K562 (cell line): ENCODE data around the gene NOD1. TPM values are rescaled to one million over a fixed set of nuclear protein-coding genes. Genes with fewer than 3 reads are reported as not detected.

Experiments used
- ARHGAP35 ChIP-seq: fragments of 450-650 bp; IDR thresholded peaks from 2 replicates; pipeline ENCODE4 v1.6.1; 2018; ENCODE audit not compliant: partially characterized antibody
- CREB1 ChIP-seq, 2 experiments: sonication (generic) in 1 of 2; formaldehyde crosslinking in 1 of 2; IDR thresholded peaks; 2 replicates each; pipeline versions ENCODE4 v1.6.1 to v1.8.0; 2012 to 2022; ENCODE audit warnings: inconsistent platforms in 1 of 2, mild to moderate bottlenecking in 1 of 2, missing genetic modification reagents in 1 of 2, moderate library complexity in 1 of 2
- DPF2 ChIP-seq: fragments of 450-650 bp; IDR thresholded peaks from 2 replicates; pipeline ENCODE4 v1.6.1; 2016
- GTF2F1 ChIP-seq: IDR thresholded peaks from 2 replicates; pipeline ENCODE4 v1.6.1; 2011; ENCODE audit warnings: low read depth, low read length, improper control_type of control experiment
- HOMEZ ChIP-seq: fragments of 250-450 bp; sonication (Bioruptor Pico); IDR thresholded peaks from 2 replicates; pipeline ENCODE4 v1.4.0; 2020; ENCODE audit warnings: mild to moderate bottlenecking, moderate library complexity
- KAT7 ChIP-seq: sonication (generic); formaldehyde crosslinking; IDR thresholded peaks from 2 replicates; pipeline ENCODE4 v1.8.0; 2022; ENCODE audit warnings: missing genetic modification reagents, mild to moderate bottlenecking, borderline replicate concordance
- PTRF ChIP-seq: fragments of 450-650 bp; IDR thresholded peaks from 2 replicates; pipeline ENCODE4 v1.6.1; 2016; ENCODE audit warnings: mild to moderate bottlenecking, missing genetic modification characterization, missing compliant biosample characterization
- SMAD1 ChIP-seq: fragments of 150-350 bp; IDR thresholded peaks from 2 replicates; pipeline ENCODE4 v1.6.1; 2014; ENCODE audit warnings: low read length, low read depth; ENCODE audit not compliant: partially characterized antibody
- SPI1 ChIP-seq: IDR thresholded peaks from 2 replicates; pipeline ENCODE4 v1.6.1; 2011; ENCODE audit warnings: low read depth, low read length, control low read depth, borderline replicate concordance
- TFAM ChIP-seq: fragments of 250-450 bp; sonication (Bioruptor Pico); conservative IDR thresholded peaks from 2 replicates; pipeline ENCODE4 v1.5.0; 2021; ENCODE audit warnings: mild to moderate bottlenecking, moderate library complexity
- ZBTB17 ChIP-seq: fragments of 450-650 bp; formaldehyde crosslinking; IDR thresholded peaks from 2 replicates; pipeline ENCODE4 v1.4.0; 2020; ENCODE audit warnings: mild to moderate bottlenecking
- ZBTB2 ChIP-seq: fragments of 450-650 bp; IDR thresholded peaks from 2 replicates; pipeline ENCODE4 v1.6.1; 2016; ENCODE audit warnings: antibody characterized with exemption
- ZNF217 ChIP-seq: sonication (generic); formaldehyde crosslinking; IDR thresholded peaks from 2 replicates; pipeline ENCODE4 v1.8.0; 2022; ENCODE audit warnings: mild to moderate bottlenecking, missing genetic modification reagents
- ZNF778 ChIP-seq: fragments of 450-650 bp; formaldehyde crosslinking; IDR thresholded peaks from 2 replicates; pipeline ENCODE4 v1.4.0; 2020; ENCODE audit warnings: mild to moderate bottlenecking, moderate library complexity
- ZNF785 ChIP-seq: fragments of 250-450 bp; sonication (Bioruptor Pico); IDR thresholded peaks from 2 replicates; pipeline ENCODE4 v1.4.0; 2020; ENCODE audit warnings: mild to moderate bottlenecking
- polyA plus RNA-seq, 8 experiments: library from polyadenylated mRNA; depleted of rRNA in 4 of 8; stranded (reverse) in 5 of 8; unstranded in 3 of 8; fragments of >200 nt; fragmentation: Nextera tagmentation in 2 of 8; fragmentation: Illumina TruSeq in 1 of 8; extraction: Ambion mirVana in 2 of 8; extraction: Trizol in 1 of 8; gene quantifications; 2 replicates each; pipeline versions ENCODE4 v1.2.1 to v1.2.3, GENCODE V29; 2011 to 2014; ENCODE audit warnings: inconsistent platforms in 1 of 8, missing spikeins in 1 of 8
- total RNA-seq, 7 experiments: library from RNA; depleted of rRNA in 6 of 7; stranded (reverse); fragments of >200 nt in 6 of 7; fragmentation: Illumina TruSeq in 2 of 7; extraction: Trizol in 2 of 7; gene quantifications; 2 replicates each; pipeline versions ENCODE4 v1.2.1 to v1.2.3, GENCODE V29; 2011 to 2021; ENCODE audit warnings: low replicate concordance in 1 of 7
- TF ChIP-seq, protein P1 (sequence below): fragments of 250-450 bp; sonication (Bioruptor Pico); IDR thresholded peaks from 2 replicates; pipeline ENCODE4 v1.4.0; 2020; ENCODE audit warnings: borderline replicate concordance
- TF ChIP-seq, protein P2 (sequence below): IDR thresholded peaks from 2 replicates; pipeline ENCODE4 v1.6.1; 2016; ENCODE audit warnings: missing genetic modification characterization, missing compliant biosample characterization

Gene NOD1
- total and polyA plus RNA-seq, 9 of the 15 experiments (the other 6 are each of a cell fraction or from before 2014, with no cell fraction given): 0.34 to 7.1 (median 4.7) TPM

DNA sequence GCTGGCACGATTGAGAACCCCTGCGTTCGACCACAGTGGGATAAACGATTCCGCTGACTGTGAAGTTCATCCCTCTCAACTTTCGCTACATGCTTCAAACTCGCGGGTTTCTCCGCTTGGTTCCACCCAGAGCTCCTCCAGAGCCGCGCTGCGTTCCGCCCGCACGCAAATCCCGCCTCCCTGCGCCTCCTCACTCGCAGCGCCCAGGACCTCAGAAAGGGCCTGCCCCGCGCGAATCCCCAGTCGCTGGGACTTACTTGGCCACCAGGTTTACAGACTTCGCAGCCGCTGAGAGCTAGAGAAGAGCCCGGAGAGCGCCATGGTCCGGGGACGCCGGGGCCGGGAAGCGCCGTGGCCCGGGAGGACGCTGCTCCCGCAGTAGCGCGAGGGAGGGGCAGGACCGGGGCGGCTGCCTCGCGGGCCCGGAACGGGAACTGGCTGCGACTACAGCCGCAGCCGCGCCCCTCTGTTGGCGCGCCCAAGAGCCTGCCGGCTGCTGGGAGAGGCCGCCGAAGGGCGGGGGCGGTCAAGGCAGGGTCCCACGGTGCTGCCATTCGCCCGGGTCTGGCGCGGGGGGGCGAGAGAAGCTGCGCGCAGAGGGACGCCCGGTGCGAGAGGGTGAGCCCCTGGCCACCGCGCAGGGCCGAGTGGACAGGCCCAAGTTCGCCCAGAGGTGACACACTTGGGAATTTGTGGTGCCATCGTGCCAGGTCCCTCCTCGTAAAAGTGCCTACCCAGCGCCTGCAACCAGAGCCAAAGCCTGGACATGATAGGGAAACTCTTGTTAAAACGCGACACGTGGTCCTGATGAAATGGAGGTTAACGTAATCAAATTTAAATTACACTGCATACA is at the start of gene NOD1 (continued):
- no peak for TF ChIP-seq PTRF (tag)
- TF ChIP-seq GTF2F1: no peak
- no peak for TF ChIP-seq ZNF217 (CRISPR knock-in tag)
- no peak for TF ChIP-seq TFAM
- no peak for TF ChIP-seq DPF2
- TF ChIP-seq, protein P1, sequence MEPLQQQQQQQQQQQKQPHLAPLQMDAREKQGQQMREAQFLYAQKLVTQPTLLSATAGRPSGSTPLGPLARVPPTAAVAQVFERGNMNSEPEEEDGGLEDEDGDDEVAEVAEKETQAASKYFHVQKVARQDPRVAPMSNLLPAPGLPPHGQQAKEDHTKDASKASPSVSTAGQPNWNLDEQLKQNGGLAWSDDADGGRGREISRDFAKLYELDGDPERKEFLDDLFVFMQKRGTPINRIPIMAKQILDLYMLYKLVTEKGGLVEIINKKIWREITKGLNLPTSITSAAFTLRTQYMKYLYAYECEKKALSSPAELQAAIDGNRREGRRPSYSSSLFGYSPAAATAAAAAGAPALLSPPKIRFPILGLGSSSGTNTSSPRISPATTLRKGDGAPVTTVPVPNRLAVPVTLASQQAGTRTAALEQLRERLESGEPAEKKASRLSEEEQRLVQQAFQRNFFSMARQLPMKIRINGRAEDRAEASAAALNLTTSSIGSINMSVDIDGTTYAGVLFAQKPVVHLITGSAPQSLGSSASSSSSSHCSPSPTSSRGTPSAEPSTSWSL (CRISPR knock-in tag): no peak
- no peak for TF ChIP-seq ZNF778 (CRISPR knock-in tag)
- peak; percentile 82; the same call in 1 of the 2 replicates for TF ChIP-seq KAT7 (CRISPR knock-in tag)
- TF ChIP-seq ARHGAP35: no peak
- no peak for TF ChIP-seq HOMEZ (CRISPR knock-in tag)
- TF ChIP-seq ZNF785: no peak
- peak; percentile 75 for TF ChIP-seq ZBTB2
- TF ChIP-seq, protein P2, sequence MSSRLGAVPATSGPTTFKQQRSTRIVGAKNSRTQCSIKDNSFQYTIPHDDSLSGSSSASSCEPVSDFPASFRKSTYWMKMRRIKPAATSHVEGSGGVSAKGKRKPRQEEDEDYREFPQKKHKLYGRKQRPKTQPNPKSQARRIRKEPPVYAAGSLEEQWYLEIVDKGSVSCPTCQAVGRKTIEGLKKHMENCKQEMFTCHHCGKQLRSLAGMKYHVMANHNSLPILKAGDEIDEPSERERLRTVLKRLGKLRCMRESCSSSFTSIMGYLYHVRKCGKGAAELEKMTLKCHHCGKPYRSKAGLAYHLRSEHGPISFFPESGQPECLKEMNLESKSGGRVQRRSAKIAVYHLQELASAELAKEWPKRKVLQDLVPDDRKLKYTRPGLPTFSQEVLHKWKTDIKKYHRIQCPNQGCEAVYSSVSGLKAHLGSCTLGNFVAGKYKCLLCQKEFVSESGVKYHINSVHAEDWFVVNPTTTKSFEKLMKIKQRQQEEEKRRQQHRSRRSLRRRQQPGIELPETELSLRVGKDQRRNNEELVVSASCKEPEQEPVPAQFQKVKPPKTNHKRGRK: 0 out of 2 replicates have a peak, but pooled peaks have one; percentile 22
- TF ChIP-seq ZBTB17 (CRISPR knock-in tag): no peak; the same call in 1 of the 2 replicates
- TF ChIP-seq SPI1: peak; percentile 77; the same call in 1 of the 2 replicates
- no peak for TF ChIP-seq CREB1 (IDR thresholded peaks at IDR 0.05)
- peak; percentile 58; the same call in 1 of the 2 replicates for TF ChIP-seq CREB1 (CRISPR knock-in tag; IDR thresholded peaks at IDR 0.05)
- TF ChIP-seq SMAD1: no peak
